Measurements from ENCODE around the gene PTPRR. TPM values are rescaled to one million over a fixed set of nuclear protein-coding genes. Genes with fewer than 3 reads are reported as not detected.

Gene PTPRR
- total and polyA plus RNA-seq, 4 donors, result 0.02 to 0.08 TPM; not detected in 2

DNA sequence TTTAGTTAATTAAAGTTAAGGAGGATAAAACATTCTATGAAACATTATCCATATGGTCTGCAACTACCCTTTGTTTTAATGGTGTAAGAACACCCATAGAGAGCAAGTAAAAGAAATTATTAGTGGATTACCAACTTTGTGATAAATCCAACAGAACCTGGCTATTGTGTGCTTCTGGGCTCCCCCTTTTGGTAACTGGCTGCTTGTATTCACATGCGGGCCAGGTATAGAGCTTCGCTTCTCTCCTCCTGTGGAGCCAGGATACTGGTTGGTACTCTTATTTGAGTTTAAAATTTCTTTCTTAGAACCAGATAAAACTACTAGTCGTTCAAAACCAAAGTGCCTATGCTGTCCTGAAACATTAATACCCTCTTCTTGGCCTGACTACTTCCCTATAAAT, 81.0 kb downstream of the PTPRR start:
- WGBS, result 68% methylated on average over 3 of the region's 3 CpGs
- Histone ChIP-seq H3K4me1 (ENCODE audit: control insufficient read depth in 4 of 4, insufficient read depth in 4 of 4, low read length in 3 of 4) (no peaks in the 10 kb centered on the region), H3K36me3 (ENCODE audit: control insufficient read depth in 4 of 4, insufficient read depth in 3 of 4, low read depth in 1 of 4, low read length in 3 of 4) (no peaks in the 10 kb centered on the region), H3K9ac (ENCODE audit: low read depth in 1 of 2, low read length in 2 of 2) (no peak overlapping the region), H3K4me3 (ENCODE audit: low read depth in 1 of 3, low read length in 3 of 3) (no peak overlapping the region), H3K9me3 (ENCODE audit: control insufficient read depth in 4 of 4, low read length in 3 of 4) (no peaks in the 10 kb centered on the region), H3K27me3 (ENCODE audit: control insufficient read depth in 4 of 4, insufficient read depth in 4 of 4, low read length in 3 of 4) (no peaks in the 10 kb centered on the region), H3K27ac (ENCODE audit: low read depth in 1 of 2, low read length in 2 of 2) (no peak overlapping the region)
- no peak for TF ChIP-seq MAX (IDR thresholded peaks at IDR 0.05)
- no peak for TF ChIP-seq EGR1 (IDR thresholded peaks at IDR 0.05; ENCODE audit: low read depth in 2 of 2)
- TF ChIP-seq, protein P1, sequence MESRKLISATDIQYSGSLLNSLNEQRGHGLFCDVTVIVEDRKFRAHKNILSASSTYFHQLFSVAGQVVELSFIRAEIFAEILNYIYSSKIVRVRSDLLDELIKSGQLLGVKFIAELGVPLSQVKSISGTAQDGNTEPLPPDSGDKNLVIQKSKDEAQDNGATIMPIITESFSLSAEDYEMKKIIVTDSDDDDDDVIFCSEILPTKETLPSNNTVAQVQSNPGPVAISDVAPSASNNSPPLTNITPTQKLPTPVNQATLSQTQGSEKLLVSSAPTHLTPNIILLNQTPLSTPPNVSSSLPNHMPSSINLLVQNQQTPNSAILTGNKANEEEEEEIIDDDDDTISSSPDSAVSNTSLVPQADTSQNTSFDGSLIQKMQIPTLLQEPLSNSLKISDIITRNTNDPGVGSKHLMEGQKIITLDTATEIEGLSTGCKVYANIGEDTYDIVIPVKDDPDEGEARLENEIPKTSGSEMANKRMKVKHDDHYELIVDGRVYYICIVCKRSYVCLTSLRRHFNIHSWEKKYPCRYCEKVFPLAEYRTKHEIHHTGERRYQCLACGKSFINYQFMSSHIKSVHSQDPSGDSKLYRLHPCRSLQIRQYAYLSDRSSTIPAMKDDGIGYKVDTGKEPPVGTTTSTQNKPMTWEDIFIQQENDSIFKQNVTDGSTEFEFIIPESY (IDR thresholded peaks at IDR 0.05), result no peak
- no peak for TF ChIP-seq YY1 (IDR thresholded peaks at IDR 0.05)
- TF ChIP-seq NR2F2 (IDR thresholded peaks at IDR 0.05), result no peak
- no peak for TF ChIP-seq CTCF (IDR thresholded peaks at IDR 0.05; ENCODE audit: low read depth, low read length, missing input control)
- TF ChIP-seq REST (IDR thresholded peaks at IDR 0.05), result no peak
- TF ChIP-seq JUND (IDR thresholded peaks at IDR 0.05), result no peak
- TF ChIP-seq TAF1 (conservative IDR thresholded peaks at IDR 0.05), result no peak
- no peak for TF ChIP-seq HNF4A (conservative IDR thresholded peaks at IDR 0.05)
- no peak for TF ChIP-seq FOXA2 (IDR thresholded peaks at IDR 0.05)
- no peak for TF ChIP-seq RAD21 (IDR thresholded peaks at IDR 0.05)
- TF ChIP-seq HNF4G (IDR thresholded peaks at IDR 0.05), result no peak
- no peak for DNase-seq (ENCODE audit: low spot score)

GRCh38 chr12:70838127-70838526, 82.4 kb downstream of the PTPRR start:
- Histone ChIP-seq H3K27ac (ENCODE audit: low read depth in 1 of 2, low read length in 2 of 2) (no peak overlapping the region), H3K9me3 (ENCODE audit: control insufficient read depth in 4 of 4, low read length in 3 of 4) (no peaks in the 10 kb centered on the region), H3K36me3 (ENCODE audit: control insufficient read depth in 4 of 4, insufficient read depth in 3 of 4, low read depth in 1 of 4, low read length in 3 of 4) (no peaks in the 10 kb centered on the region), H3K4me3 (ENCODE audit: low read depth in 1 of 3, low read length in 3 of 3) (no peak overlapping the region), H3K9ac (ENCODE audit: low read depth in 1 of 2, low read length in 2 of 2) (no peak overlapping the region), H3K4me1 (ENCODE audit: control insufficient read depth in 4 of 4, insufficient read depth in 4 of 4, low read length in 3 of 4) (no peaks in the 10 kb centered on the region), H3K27me3 (ENCODE audit: control insufficient read depth in 4 of 4, insufficient read depth in 4 of 4, low read length in 3 of 4) (no peaks in the 10 kb centered on the region)
- DNase-seq (ENCODE audit: low spot score), result no peak
- TF ChIP-seq, protein P1 (IDR thresholded peaks at IDR 0.05), result no peak
- TF ChIP-seq YY1 (IDR thresholded peaks at IDR 0.05) (no peak), JUND (IDR thresholded peaks at IDR 0.05) (no peak), RXRA (IDR thresholded peaks at IDR 0.05) (no peak), NR2F2 (IDR thresholded peaks at IDR 0.05) (no peak), MAX (IDR thresholded peaks at IDR 0.05) (no peak), REST (IDR thresholded peaks at IDR 0.05) (no peak), FOXA2 (IDR thresholded peaks at IDR 0.05) (no peak), CTCF (IDR thresholded peaks at IDR 0.05; ENCODE audit: low read depth, low read length, missing input control) (no peak), SP1 (IDR thresholded peaks at IDR 0.05) (no peak)
- 52% methylated on average over 2 of the region's 2 CpGs for WGBS

All from liver (tissue), 9 donors.